ENCODE data around the gene UBE2V1.
A peak's percentile ranks its signal among the peaks of the same experiment; 100 is the strongest.
"Not testable (repeated sequence)": the region's sequence is repeated elsewhere in the genome, so short reads cannot be mapped to it uniquely, and the experiment has no call there.

UBE2V1 gene

DNA sequence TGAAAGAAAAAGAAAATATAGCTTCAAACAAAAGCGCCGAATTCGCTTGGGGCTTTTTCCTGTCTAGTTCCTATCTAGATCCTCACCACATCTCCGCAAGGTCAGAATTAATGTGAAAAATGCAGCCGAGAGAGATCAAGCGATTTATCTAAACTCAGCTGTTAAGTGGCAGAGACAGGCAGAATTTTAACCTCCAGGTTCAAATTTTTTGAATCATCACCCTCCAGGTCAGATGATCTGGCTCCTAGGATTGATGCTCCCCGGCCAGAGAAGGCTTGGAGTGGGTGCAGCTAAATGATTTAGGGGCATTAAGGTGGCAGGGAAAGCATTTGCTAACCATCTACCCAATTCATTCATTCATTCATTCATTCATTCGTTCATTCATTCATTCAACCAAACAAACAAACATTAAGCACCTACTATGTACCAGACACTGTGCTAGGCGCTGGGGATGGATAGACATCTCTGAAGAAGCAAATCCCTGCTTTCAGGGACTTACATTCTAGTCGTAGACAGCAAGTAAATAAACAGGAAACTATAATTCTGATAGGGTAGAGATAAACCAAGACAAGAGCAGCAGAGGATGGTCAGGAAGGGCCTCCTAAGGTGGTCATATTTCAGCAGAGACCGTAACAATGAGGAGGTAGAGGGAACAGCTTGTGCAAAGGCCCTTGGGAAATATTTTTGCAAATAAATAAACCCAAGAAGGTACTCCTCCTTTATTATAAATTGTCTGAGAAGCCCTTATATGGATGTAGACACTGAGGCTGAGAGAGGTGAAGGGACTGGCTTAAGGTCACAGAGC lies 672 bp upstream of the UBE2V1 start:
- no peak for DNase-seq

DNA sequence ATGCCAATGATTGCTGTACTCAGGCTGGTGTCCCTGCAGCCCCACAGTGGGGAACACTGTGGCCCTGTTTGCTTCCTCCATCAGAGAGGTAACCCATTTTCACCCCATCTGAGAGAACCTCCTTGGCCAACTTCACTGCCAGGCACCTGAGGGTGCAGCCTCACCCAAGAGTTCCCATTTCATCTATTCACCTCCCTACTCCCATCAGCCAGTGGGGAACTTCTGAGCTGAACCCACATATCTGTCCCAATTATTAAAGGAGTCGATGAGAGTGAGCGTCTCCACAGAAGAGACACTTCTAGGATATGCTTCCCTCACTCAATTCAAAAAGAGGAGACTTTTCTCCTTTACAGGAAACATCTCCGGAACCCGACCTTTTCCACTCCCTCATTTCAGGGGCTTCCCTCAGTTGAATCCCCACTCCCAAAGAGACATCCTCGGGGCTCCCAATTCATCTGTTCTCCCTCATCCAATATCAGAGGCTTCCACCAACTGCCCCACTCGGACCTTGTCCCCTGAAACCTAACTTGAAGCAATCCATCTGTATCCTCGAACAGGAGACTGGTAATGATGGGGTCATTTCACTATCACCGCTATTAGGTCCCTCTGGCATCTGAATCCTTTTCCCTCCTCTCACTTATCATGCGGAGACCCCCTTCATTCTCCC lies 988 bp downstream of the UBE2V1 start:
- no peak for DNase-seq

DNA sequence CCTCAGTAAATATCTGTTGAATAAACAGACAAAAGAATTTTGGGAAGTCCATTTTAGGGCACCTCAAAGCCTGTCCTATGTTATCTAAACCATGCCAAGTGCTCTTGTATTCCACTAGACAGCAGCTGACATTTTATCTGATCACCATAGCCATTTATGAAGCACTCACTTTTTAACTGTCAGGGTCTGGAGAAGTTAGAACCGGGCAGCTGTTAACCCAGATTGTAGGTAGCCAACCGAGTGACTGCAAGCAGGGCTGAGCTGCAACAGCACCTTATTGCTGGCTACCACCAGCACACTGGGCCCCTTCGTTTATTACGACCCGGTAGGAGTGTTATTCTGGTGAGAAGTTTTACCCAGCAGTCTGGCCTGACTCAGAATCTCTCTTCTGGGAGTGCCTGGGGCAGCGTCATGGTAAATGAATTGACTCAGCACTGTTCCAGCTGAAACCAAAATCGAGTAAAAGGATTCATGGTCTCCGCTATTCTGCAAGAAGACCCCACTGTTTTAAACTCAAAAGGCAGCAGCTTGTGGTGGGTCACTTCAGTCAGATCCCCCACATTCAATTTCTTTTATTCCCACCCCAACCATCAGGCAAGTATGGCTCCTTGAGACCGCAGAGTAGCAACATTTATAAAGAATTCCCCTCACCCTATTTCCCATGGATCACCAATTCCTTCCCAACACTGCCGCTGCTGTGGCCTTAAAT lies 1.7 kb downstream of the UBE2V1 start:
- no peak for DNase-seq

DNA sequence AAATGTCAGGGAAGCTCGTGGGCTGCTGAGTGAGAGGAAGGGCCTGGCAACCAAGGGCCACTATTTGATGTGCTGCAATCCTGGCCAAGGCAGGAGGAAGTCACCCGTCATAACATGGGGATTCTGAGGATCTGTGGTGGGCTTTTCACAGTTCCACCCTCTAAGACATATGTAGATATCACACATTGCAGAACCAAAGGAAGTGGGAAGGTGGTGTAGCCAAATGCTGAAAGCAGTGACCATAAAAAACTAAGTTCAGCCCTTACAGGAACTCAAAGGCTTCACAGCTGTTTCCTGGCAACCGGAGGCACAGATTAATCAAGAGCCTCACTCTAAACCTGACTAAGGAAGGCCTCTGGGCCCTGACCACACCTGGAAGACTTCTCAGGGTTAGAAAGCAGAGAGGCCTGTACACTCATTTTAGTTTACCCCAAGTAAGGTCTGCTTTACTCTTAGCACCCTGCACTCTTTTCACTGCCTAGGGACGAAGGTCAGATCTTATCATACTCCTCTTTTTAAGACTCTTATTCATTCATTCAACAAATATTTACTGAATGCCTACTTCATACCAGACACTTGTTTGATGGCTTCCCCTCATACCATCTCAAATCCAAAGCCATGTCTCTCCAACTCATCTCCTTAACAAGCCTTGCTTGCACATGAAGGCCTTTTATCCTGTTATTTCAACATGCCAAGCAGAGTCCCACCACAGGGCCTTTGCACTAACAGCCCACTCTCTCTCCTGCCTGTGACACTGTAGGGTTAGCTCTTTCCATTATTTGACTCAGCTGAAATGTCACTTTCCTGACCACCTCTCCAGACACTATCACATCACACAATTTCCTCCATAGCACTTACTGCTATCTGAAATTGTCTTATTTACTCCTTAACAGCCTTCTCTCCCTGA lies 2.6 kb downstream of the UBE2V1 start:
- DNase-seq, result peak; percentile 94

DNA sequence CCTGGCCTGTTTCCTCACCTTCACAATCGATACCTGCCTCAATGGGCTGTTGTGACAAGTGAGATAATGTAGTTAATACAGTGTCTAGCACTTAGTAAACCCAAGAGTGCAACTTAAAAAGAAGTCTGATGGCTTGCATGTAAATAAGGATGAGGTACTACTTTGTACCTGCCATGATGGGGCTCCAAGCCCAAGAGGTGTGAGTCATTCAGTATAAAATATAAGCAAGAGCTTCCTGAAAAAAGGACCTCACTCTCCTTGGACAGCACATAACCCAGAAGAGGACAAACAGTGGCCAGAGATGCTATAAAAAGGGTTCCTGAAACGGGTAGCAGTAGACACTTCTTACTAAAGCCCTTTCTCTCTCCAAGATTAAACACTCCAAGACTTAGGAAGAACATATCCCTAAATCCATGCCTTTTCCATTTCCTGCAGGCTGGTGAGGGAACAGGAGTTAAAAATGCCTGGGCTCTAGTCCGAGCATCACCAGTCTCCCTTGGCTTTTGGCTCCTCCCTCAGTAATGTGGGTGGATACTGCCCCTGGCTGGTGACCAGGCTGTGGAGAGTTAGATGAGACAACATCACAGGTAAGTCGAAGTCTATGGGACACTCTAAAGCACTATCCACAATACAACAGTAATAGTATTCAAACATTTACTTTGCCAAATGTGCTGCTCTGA lies 4.3 kb downstream of the UBE2V1 start:
- no peak for DNase-seq

DNA sequence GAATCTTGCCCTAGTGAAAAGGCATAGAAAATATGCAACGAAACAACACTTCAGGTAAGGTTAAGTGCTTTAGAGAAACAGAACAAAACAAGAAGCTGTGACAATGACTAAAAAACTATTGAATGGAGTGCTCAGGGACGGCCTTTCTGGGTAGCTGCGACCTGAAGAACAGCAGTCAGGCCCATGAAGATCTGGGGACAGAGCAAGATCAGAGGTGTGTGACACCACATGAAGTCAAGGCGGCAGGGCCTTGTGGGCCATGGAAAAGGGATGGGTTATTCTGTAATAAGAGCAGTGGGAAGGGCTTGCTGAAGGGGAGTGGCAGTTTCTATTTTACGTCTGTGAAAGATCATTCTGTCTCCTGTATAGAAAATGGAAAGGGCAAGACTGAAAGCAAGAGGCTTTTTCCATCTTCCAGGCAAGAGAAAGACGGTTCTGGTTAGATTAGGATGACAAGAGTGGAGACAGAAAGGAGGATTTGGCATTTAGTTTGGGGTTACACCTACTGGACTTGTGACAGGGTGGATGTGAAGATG lies 5.1 kb downstream of the UBE2V1 start:
- no peak for DNase-seq

DNA sequence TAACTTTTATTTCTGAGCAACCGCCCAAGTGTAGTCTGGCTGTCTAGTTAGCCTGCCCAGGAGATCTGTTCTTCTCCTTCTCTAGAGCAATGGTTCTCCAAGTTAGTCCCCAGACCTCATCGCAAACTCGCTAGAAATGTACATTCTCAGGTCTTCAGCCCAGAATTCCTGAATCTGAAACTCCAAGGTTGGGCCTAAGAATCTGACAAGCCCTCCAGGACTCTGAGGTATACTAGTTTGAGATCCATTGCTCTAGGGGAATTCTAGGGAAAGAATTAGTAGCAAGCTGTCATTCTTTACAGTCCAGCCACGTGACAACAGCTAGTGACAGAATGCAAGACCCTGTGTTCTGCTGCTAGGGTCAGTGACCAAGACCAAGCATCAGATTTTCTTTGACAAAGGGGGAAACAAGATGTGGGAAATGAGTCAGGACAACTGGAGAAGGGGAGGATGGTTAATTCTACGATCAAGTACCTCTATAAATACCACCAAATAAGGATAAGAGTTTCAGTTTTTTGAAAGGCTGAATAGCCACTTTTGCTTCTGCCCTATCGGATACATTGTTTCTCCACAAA lies 5.8 kb downstream of the UBE2V1 start:
- no peak for DNase-seq

DNA sequence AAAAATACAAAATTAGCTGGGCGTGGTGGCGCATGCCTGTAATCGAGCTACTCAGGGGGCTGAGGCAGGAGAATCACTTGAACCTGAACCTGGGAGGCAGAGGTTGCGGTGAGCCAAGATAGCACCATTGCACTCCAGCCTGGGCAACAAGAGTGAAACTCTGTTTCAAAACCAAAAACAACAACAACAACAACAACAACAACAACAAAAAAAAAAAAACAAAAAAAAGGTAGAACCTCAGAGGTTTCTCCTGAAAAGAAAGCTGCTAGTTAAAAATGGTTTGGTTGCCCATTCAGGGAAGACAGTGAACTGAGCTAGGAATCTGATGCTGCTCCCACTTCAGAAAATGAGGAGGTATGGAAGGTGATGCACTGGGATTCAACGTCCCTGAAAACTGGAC lies 6.3 kb downstream of the UBE2V1 start:
- not testable (repeated sequence) for DNase-seq

DNA sequence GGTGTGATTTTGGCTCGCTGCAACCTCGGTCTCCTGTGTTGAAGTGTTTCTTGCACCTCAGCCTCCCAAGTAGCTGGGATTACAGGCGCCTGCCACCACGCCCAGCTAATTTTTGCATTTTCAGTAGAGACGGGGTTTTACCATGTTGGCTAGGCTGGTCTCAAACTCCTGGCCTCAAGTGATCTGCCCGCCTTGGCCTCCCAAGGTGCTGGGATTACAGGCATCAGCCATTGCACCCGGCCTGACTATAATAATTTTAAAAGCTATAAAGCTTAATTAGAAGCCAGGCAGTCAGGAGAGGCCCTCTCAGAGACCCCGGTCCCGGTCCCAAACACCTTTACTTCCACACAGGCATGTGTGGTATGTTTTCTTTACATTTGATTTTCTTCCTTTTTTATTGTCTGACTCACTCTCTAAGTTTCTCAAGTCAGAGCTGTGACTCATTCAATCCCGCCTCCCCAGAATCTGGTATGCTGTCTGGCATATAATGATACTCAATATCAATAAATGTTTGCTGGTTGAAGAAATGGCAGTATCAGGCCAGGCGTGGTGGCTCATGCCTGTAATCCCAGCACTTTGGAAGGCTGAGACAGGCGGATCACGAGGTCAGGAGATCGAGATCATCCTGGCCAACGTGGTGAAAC lies 9.4 kb downstream of the UBE2V1 start:
- peak; percentile 60 for DNase-seq

DNA sequence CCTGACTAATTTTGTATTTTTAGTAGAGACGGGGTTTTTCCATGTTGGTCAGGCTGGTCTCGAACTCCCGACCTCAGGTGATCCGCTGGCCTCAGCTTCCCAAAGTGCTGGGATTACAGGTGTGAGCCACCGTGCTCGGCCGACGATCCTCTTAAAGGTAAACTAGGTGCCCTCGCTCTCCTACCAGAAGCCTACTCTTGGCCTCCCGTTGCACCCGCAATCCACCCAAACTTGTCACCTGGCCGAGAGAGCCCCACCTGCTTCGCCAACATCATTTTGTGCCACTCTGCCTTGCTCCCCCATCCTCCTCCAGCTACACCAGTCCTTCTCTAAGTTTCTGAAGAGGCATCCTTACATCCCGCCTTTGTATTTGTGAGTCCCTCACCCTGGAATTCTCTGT lies 10.4 kb downstream of the UBE2V1 start:
- not testable (repeated sequence) for DNase-seq

DNA sequence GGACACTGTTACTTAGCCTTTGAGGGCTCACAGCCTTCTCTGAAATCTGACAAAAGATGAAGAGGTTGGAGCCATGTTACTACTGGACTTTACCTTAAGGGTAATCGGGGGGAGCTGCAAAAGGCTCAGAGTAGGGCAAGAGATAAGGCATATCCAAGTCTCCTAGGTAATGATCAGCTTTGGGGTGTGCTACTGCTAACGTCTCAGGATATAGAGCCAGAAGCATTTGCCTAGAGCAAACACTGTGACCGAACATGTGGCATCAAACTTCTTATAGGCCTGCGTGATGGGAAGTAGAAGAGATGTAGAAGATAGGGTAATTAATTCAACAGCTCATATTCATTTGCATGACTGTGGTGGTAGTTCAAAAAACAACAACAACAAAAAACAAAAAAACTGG lies 11.1 kb downstream of the UBE2V1 start:
- DNase-seq, result no peak

DNA sequence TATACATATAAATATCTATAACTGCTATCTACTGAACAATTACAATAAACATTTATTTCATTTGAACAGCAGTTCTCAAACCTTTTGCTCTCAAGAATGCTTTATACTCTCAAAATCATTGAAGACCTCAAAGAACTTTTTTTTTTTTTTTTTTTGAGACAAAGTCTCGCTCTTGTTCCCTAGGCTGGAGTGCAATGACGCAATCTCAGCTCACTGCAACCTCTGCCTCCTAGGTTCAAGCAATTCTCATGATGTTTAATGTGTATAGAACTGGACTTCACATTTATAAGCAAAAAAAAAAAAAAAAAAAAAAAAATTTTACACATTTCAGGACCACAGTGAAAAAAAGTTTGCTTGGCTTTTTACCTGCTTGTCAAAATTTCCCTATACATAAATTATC lies 11.7 kb downstream of the UBE2V1 start:
- no peak for DNase-seq

DNA sequence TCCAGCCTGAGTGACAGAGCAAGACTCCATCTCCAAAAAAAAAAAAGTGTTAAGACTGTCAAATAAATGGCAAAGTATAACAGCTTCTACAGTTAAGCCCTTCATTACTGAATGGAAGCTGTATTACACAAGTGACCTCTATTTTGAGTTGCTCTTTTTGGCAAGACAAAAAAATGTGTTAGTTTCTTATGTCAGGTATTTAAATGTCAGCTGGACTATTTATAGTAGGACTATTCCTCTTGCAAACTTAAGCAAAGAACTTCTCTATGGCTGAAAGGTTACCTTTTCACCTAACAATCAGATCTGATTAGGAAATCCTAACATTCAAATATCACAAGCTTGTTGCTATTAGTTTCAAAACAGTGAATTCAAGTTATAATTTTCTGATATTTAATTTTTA lies 12.4 kb downstream of the UBE2V1 start:
- no peak for DNase-seq

DNA sequence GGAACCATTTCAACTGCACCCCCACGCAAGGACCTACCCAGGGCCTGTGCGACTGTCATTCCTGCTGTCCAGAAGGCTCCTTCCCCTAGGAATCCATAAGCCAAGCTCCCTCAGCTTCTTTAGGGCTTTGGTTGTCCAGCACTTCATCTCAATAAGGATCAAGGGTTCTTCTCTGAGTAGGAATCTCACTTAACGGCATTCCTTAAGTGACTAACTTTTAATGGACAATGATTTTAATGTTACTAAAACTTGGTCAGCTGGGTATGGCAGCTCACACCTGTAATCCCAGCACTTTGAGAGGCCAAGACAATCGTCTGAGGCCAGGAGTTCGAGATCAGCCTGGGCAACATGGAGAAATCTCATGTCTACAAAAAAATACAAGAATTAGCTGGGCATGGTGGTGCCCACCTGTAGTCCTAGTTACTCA lies 13.4 kb downstream of the UBE2V1 start:
- DNase-seq, result no peak

DNA sequence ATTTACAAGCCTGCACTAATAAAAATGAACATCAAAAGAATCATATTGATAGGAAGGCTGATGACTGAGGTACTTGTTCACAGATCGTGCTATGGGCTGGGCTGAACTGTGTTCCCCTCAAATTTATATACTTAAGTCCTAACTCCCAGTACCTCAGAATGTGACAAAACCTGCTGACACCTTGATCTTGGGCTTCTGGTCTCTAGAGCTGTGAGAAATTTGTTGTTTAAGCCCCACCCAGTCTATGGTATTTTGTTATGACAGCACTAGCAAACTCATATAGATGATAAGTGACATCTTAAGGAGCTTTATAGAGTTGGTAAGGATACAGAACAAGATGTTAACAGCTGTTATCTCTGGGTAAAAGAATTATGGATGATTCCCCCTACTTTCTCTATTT lies 13.8 kb downstream of the UBE2V1 start:
- no peak for DNase-seq

DNA sequence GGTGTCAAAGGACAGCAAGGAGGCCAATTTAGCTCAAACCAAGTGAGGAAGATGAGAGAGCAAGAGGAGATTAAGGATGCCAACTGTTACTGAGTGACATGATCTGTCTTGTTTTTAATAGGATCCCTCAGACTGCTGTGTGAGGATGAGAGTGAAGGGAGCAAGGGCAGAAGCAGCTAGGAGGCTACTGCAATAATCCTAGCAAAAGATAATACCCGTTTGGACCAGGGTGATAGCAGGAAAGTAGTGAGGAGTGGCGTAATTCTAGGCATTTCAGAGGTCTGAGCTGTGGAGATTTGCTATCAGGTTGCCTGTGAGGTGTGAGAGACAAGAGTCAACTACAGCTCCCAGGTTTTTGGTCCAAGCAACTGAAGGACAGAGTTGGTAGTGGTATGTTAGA lies 14.7 kb downstream of the UBE2V1 start:
- no peak for DNase-seq

DNA sequence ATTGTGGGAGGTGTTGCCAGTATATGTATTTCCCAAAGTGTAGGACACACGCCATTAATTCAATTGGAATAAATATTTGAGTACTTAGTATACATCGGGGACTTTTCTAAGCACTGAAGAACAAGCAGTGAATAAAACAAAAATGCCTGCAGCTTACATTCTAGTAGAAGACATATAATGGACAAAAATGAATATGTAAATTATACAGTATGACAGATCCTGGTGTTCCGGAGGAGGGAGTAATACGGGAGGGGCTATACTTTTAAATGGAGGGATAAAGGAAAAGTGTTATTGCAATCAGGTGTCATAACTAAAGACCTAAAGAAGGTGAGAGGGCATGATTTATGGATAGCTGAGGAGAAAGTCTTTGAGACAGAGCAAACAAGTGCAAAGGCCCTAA lies 15.1 kb downstream of the UBE2V1 start:
- no peak for DNase-seq

DNA sequence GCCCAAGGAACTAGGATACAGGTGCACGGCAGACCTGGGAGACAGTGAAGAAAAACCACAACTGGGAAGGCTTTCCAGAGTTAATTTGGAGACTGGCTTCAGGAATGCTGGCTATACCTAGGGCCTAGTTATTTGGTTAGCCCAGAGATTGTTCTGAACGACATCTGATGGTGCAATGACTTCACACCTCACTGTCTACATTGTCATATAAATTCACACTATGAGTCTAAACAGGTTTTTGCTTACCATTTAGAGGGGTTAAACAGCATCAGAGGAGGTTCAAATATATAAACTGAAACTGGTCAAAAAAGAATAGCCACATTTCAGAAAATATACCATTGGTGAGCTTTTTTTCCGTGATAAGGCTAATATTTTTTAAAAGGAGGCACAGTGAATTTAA lies 16.7 kb downstream of the UBE2V1 start:
- DNase-seq, result no peak

DNA sequence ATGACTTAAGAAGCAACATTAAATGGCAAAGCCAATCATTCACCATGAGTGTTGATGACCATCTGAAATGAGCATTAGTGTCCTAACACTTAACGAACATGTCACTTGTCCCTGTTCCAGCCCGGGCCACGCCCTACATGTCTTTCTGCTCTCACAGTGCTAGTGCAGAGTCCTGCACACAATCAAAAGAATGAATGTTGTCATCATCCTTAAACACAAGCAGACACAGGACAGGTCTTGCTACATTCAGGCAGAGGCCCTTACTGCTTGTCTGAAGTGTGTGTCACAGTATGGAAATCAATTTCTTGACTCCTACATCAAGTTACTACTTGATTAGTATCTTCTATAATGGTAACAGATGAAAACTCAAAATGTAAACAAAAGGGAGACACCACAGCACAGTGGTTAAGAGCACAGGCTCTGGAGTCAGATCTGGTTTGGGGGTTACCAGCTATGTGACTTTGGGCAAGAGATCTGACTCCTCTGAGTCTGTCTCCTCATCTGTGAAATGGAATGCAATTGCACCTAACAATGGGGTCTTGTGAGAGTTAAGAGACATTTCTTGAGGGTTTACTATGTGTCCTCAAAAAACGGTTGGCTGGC lies 17.4 kb downstream of the UBE2V1 start:
- DNase-seq, result no peak

DNA sequence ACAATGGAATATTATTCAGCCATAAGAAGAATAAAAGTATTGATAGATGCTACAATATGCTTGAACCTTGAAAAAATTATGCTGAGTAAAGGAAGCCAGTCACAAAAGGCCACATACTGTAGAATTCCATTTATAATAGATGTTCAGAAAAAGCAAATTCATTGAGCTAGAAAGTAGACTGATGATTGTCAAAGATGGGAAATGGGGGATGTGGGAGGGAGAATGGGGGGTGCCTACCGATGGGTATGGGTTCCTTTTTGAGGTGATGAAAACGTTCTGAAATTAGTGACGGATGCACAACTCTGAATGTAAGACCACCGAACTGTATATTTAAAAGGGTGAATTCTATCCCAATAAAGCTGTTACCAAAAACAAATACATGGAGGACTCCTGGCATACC lies 18.4 kb downstream of the UBE2V1 start:
- DNase-seq, result no peak

DNA sequence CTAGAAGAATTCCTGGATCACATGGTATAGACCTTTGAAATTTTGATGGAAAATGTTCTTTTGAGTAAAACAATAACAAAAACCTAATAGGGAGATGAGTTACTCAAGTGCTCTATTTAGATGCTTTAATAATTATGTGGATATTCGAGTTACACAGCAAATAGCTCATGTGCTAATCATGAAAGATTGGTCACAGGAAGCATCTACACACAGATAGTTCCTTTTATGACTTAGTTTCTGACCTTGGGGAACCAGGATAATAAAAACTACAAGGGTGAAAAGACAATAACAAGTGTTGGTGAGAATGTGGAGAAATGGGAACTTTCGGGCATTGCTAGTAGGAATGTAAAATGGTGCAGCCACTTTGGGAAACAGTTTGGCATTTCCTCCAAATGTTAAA lies 19.7 kb downstream of the UBE2V1 start:
- DNase-seq, result no peak

All from MV-4-11 (cell line).